GM19238 (cell line): ENCODE data around the gene CAPN13.

Source experiments
- DNase-seq: peaks from one replicate; pipeline ENCODE4 v3.0.0; 2011; ENCODE audit warnings: low spot score; ENCODE audit not compliant: insufficient read length

Gene CAPN13, protein sequence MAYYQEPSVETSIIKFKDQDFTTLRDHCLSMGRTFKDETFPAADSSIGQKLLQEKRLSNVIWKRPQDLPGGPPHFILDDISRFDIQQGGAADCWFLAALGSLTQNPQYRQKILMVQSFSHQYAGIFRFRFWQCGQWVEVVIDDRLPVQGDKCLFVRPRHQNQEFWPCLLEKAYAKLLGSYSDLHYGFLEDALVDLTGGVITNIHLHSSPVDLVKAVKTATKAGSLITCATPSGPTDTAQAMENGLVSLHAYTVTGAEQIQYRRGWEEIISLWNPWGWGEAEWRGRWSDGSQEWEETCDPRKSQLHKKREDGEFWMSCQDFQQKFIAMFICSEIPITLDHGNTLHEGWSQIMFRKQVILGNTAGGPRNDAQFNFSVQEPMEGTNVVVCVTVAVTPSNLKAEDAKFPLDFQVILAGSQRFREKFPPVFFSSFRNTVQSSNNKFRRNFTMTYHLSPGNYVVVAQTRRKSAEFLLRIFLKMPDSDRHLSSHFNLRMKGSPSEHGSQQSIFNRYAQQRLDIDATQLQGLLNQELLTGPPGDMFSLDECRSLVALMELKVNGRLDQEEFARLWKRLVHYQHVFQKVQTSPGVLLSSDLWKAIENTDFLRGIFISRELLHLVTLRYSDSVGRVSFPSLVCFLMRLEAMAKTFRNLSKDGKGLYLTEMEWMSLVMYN

DNA sequence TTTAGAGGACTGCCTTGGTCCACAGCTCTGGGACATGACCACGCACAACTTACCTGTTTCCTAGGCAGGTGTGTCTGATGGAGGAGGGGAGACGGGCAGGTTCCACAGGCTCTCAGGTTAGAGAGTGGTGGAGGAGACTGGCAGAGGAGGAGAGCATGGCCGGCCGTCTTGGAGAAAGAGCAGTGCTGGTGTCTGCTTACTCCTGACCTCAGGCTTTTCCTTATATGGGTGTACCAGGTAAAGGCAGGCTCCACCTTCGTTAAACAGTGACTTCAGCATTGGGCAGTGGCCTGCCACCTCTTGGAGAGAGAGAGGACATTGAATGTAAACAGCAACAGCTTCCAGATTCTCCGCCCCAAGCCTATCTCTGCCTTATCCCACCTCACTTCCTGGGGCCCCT is at the start of gene CAPN13:
Gene CAPN13 (minus strand): TSS at position 198 of the 400 bp plus-strand sequence. CDS start 20,121 bp downstream, outside the sequence.
- no peak for DNase-seq

DNA sequence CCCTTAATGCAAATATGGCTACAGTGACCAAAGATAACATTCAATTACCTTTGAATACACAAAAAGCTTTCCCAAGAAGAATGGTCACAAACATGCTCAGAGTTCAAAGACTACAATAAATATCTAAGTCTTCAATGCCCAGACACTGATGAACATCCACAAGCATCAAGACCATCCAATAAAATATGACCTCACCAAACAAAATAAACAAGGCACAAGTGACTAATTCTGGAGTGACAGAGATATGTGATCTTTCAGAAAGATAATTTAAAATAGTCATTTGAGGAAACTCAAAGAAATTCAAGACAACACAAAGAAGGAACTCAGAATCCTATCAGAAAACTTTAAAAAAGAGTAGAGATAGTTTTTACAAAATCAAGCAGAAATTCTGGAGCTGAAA is 40.6 kb upstream of the CAPN13 start:
- DNase-seq, result no peak

DNA sequence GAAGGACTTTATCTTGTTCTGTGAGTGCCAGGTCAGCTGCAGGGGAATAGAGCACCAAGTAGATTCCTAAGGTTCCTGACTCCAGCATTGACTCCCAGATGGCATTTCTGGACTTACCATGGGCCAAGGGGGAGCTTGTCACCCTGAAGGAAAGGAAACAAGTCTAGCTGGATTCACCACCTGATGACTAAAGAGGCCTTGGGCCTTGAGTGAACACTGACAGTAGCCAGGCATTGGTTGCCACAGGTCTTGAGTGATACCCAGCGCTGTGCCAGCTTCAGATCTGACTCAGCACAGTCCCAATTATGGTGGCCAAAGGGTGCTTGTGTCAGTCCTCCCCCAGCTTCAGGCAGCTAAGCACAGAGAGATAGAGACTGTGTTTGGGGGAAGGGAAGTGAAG is 40.1 kb upstream of the CAPN13 start:
- no peak for DNase-seq

DNA sequence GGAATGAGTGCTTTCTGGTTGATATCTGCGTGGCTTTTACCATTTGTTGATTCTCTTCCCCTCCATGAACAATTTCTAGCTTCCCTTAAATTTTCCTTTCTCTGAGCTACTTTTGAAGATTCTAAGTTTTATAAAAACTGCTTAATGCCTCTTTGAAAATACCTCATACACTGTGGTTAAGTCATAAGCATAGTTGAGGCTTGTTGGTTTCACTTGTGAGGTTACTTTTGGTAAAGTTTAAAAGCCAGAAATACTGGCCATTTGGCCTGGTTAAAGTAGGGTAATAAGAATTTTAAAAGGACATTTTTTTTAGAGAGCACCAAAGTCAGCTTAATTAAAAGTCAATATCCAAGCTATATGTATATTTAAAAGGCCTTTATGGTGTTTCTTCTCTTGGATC is 21.3 kb upstream of the CAPN13 start:
- DNase-seq, result no peak

DNA sequence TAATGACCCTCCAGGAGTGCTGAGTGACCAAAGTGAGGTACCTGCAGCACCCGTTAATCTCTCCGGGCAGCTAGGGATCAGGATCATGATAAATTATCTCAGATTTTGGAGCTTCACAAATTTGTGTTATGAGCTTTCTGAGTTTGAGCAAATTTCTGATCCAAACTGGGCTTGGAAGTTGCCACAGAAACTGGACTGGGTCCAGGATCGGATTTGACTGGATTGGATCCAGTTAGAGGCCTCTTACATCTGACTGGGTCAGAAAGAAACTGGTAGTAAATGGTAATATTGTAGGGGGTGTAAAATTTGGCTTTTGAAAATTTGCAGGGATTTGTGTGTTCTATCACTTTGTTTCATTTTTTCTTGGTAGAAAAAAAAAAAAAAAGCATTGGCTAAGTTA is 19.7 kb upstream of the CAPN13 start:
- no peak for DNase-seq

DNA sequence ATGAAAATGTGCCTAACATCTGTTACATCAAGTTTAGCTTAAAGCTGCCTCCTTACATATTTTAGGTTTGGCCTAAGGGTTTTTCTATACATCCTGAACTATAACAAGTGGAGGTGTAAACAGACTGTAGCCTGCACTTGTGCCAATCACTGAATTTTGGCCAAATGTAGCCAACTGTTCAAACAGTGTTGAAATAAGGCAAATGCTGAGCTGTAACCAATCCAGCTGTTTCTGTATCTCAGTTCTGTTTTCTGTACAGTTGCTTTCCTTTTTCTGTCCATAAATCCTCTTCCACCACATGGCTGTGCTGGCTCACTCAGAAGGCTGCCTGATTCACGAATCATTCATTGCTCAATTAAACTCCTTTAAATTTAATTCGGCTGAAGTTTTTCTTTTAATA is 19.2 kb upstream of the CAPN13 start:
- no peak for DNase-seq

DNA sequence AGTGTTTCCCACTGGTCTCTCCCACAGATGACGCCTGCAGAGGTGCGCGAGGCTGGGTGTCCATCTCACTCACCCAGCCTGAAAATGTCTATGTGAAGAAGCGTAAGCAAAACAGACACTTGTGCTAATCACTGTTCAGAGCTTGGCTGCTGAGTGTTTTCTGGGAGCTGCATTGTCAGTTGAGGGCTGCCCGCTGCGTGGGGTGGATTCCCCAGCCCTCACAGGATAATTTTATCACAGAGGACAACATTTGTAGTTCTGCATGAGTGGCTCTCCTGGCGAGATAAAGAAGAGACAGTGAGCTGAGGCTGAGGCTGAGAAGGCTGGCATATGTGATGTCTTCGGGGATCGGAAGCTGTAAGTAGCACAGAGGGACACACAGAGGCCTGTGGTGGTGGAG is 16.2 kb upstream of the CAPN13 start:
- no peak for DNase-seq

DNA sequence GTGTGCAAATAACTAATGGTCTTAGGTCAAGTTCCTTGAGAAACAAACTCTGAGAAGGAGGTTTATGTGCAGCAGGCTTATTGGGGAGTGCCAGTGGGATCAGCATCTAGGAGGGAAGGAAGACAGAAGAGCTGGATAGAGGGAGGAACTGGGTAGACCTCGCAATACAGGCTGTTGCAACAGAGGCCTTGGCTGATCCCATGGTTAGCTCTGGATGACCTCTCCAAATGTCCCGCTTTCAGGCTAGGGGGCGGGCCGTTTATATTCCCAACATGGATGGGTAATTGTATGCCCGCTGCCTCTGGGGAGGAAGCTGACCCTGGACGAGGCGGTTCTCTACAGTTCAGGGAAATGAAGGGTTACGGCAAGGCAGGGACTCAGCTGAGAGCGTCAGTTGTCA is 14.7 kb upstream of the CAPN13 start:
- DNase-seq, result no peak

DNA sequence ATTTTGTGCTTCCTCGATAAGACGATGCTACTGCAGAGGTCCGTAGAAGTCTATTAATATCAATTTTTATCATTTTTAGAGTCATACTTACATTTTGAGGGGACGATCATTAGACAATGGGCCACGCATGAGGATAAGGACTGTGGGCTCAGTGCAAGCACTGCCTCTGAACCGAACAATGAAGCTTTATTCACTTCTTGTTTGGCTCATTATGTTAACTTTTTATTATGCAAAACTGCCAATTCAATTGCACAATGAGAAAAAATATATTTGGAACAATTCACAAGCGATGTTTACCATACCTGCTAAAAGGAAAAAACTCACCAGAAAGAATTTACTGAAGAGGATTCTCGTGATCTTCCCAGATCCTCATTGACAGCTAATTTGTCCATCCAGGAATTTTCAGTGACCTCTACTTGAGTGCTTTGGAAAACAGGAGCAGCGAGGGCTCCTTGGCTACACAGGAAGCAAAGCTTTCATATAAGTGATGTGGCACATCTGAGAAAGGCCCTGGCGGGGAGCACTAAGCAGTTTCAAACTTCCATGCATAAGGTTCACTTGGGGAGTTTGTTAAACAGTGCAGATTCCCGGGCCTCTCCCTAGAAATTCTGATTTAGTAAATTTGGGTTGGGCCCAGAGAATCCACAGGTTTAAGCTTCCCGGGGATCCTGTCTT is 13.3 kb upstream of the CAPN13 start:
- no peak for DNase-seq

DNA sequence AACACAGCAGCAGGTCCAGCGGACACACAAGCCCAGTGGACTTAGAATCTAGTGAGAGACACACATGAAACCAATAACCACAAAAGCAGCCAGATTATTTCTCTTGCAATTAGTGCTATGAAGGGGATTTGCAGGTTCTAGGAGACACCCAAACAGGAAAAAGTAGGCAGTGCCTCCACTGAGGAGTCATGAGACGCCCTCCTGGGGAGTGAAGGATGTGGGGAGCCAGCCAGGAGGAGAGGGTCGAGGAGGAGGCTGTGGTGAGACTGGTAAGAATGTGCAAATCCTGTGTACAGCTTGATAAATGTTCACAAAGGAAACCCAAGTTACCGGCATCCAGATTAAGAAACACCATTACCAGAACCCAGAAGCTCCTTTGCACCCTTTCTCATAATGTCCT is 2.7 kb upstream of the CAPN13 start:
- DNase-seq, result no peak

DNA sequence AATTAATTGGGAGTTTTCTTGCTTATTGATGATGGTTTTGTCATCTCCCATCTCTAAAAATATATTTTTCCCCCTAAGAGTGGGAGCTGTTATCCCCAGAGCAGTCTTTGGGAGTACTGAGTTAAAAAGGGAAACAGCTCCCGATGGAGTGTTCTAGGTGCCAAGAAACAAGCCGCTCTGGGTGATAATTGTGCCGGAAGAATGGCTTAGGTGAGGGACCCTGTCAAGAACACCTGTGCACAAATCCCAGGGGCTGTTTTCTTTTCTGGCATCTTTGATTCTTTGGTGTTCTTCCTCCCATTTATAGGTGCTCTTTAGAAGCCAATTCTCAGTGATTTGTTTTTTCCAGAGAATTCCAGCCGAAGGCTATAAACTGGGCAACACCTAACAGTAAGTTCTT is 1.4 kb upstream of the CAPN13 start:
- no peak for DNase-seq

DNA sequence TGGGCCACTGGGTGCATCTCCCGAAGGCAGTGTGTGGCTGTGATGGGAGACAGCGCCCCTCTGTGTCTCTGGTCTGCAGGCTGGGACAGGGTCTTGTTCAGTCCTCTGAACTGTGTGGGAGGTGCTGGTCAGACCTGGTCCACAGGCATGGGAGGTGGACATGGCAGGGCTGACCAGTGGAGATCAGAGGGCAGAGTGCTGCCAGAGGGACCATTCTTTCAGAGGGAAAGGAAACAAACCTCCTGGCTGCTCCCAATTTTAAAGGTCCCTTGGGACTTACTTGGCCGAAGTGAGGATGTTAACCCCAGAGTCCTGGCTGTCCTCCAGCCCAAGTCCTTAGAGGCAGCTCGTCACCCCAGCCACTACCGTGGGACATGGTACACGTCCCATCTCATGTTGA is 4.0 kb downstream of the CAPN13 start:
- no peak for DNase-seq

DNA sequence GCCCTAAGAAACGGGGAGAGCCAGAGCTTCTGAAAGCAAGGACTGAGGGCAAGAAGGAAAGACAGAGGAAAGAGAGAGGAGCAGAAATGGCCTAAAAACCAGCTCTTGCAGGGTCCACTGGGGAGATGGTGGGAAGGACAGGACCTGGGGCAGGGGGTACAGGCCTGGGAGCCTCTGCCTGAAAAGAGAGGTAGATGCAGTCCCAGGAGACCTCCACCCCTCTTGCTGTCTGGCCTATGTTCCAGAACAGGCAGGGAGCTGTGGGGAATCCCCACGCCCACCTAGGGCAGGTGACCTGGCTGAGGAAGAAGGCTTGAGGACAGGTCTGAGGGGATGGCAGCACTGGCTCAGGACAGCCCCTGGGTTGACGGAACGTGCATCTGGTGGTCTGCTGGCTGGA is 4.6 kb downstream of the CAPN13 start:
- DNase-seq, result no peak

DNA sequence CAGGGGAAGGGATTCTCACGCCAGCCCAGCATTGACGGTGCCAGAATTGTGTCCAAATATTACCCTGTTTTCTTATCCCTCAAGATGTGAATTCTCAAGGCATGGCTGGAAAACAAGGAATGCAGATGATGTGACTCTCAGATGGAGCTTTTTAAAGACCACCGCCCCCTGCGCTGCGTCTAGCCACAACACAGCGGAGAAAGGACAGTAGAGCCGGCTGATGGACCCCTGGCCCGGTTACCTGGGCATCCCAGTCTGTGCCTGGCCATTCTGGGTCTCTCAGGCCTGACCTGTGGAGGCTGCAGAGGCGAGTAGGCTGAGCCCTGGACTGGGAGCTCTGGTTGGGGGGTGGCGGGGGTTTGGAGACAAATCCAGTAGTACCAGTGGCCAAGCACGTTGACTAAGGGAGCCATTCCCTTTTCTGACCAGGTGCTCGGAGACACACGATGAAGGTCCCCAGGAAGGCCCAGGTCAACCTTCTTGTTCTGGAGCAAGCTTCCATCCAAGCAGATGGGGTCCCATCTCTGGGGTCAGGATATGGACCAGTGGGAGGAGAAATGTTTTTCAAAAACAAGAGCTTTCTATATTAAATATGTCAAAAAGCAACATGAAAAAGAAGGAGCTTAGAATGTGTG is 5.3 kb downstream of the CAPN13 start:
- no peak for DNase-seq

DNA sequence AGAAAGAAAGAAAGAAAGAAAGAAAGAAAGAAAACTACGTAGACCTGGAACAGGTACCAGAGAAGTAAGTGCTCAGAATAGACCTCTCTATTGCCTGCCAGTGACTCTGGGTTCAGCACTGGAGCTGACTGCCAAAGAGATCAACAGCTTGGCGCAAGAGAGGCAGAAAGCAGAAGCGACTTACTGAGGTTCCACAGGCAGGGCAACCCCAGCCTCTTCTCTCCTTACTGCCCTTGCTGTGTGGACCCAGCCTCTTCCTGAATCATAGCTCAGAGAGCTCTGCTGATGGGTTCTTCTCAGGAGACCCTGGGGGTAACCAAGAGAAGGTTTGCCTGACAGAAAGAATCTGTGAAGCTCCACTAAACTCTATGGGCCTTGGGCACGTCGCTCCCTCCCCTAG is 7.1 kb downstream of the CAPN13 start:
- DNase-seq, result no peak

DNA sequence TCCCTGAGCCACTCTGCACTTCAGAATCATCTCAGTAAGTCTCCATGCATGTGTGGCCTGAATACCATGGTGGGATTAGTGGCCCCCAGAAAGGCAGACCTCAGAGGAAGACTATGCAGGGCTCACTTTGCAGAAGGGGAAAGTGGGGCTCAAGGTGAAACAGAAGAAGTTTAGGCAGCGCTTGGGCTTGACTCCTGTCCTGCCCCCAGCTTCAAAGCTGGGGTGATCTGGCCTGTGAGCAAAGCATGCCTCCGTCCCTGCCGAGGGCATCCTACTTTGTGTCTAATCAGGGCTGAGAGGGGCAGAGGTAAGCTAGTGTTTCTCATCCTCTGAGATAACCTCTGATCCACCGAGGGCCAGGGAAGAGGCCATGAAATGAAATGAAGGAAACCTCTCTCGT is 7.9 kb downstream of the CAPN13 start:
- DNase-seq, result no peak

DNA sequence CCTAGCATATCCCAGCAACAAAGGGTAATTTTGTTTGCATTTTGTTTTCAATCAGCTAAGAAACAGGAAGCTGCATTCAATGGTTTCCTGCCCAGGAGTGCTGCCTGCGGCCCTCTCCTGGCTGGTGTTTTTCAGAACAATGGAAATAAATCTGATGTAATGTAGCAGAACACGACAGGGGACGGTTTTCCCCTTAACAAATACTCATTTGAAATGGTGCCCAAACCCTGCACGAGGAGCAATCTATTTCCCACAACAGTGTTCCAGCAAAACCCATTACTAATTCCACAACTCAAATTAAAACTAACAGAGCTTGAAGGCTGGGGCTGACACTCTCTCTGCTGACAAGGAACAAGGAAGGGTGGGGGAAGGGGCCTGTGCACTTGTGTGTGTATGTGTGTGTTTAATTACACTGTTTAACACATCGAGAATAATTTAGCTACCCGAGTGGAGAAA is 8.7 kb downstream of the CAPN13 start:
- DNase-seq, result no peak

DNA sequence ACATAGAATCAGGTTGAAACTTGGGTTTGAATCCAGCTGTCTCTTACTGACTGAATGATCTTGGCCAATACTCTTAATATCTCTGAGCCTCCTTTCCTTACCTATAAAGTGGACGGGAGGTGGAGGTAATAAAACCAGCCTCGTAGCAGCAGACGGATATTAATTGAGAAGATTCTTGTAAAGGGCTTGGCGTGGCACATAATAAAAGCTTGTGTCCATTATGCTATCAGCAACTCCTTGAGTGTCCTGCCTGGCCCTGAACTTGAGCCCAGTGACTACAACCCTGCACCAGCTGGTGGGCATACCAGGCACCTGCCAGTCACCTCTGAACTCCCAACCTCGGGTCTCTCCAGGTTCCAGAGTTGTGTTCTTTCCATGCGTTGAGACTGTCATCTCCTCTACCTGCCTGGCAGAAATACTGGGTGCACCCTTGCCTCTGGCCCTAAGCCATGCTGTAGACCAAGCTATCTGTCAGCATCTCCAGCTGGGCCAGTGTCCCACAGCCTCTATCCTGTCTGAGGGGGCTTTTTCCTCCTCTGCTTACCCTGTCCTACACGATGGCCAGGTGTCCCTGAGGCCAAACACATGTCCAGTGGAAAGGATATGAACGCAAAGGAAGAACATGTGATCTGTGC is 9.7 kb downstream of the CAPN13 start:
- DNase-seq, result no peak

DNA sequence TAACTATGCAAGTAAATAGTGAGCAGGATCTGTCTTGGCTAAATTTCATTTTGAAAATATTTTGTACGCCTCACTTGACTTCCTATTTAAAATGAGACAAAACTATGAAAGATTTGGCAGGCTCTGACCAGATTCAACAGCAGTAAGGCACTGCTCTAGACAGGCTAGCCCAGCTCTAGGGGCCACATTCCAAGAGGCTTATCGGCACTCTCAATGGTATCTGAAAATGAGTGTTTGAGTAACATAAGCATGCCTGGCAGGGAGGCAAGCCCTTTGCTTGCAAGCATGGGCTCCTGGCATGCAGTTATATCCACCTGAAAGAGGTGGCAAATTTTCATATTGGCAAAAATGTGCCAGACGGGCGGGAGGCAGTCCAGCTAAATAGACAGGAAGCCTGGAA is 10.5 kb downstream of the CAPN13 start:
- DNase-seq, result no peak

DNA sequence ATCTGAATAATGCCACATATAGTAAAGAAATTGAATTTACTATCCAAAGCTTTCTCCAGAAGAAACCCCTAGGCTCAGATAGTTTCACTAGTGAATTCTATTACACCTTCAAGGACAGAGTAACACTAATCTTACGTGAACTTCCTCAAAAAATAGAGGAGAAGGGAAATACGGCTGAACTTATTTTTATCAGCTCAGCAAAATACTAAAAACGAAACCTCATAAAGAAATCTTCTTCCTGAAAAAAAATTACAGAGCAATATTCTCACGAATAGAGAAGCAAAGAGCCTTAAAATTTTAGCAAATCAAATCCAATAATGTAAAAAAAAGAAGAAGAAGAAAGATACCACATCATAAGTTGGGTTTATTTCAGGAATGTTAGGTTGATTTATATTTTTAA is 14.7 kb downstream of the CAPN13 start:
- no peak for DNase-seq

DNA sequence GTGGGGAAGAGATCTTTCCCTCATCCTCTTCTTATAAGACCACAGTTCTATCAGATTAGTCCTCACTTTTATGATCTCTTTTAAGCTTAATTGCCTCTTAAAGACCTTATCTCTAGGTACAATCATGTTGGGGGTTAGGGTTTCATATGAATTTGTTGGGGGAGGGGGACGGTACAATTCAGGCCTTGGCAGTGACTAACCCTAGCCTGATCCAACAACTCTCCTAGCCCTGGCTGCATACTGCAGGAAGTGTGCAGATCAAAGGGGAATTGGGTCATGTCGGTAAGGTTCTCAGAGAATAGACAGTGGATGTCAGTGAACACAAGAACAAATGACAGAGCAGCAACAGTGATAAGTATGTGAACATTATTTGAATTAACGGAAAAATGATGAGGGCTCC is 16.4 kb downstream of the CAPN13 start:
- no peak for DNase-seq
